T-cell (primary cell): ENCODE measurements around the gene LPAR6. TPM values are rescaled to one million over a fixed set of nuclear protein-coding genes. Genes with fewer than 3 reads are reported as not detected.

Source experiments
- ATAC-seq, 4 experiments: fragments of 200-7000 bp in 3 of 4; fragments of 150-1000 bp in 1 of 4; cut with Tn5 transposase; replicated peaks in 1 of 4; 1 replicate in 3 of 4; 2 replicates in 1 of 4; pipeline ENCODE4 v1.10.0; 2021; ENCODE audit warnings: moderate library complexity in 3 of 4, mild to moderate bottlenecking in 2 of 4, moderate number of reproducible peaks in 1 of 4
- CTCF ChIA-PET, 2 donors: fragments of 300-600 bp; sonication (Branson Sonifier 250); formaldehyde crosslinking; loops; one replicate each; lab custom pipeline; 2022; ENCODE audit warnings: antibody characterized with exemption in 2 of 2; lab: Charles Lee
- POLR2A ChIA-PET, 2 donors: fragments of 300-600 bp; sonication (Branson Sonifier 250); formaldehyde crosslinking; loops; one replicate each; lab custom pipeline; 2022; ENCODE audit warnings: antibody characterized with exemption in 2 of 2; lab: Charles Lee
- DNase-seq, 35 experiments: peaks; one replicate each; pipeline versions ENCODE4 v3.0.0 to v3.0.0-alpha.2; 2013 to 2023
- H3K27ac ChIP-seq: one replicate; pipeline ENCODE4 v1.5.1; 2013; ENCODE audit warnings: low read length
- H3K27me3 ChIP-seq, 2 experiments: replicated peaks in 1 of 2; 1 replicate in 1 of 2; 2 replicates in 1 of 2; pipeline versions ENCODE4 v1.6.1 to v1.7.0; 2013; ENCODE audit warnings: low read length in 1 of 2, mixed read lengths in 1 of 2; ENCODE audit not compliant: control insufficient read depth in 2 of 2, insufficient read depth in 2 of 2; ENCODE audit errors: extremely low read depth in 1 of 2
- H3K36me3 ChIP-seq, 2 donors: 1 replicate in 1 of 2; 2 replicates in 1 of 2; pipeline versions ENCODE4 v1.6.1 to v1.7.0; 2013; ENCODE audit warnings: low read length in 1 of 2; ENCODE audit not compliant: control insufficient read depth in 2 of 2, insufficient read depth in 1 of 2; ENCODE audit errors: extremely low read depth in 1 of 2
- H3K4me1 ChIP-seq, 2 experiments: 1 replicate in 1 of 2; 2 replicates in 1 of 2; pipeline versions ENCODE4 v1.6.1 to v1.7.0; 2013; ENCODE audit warnings: low read length in 2 of 2, mixed read lengths in 1 of 2; ENCODE audit not compliant: insufficient read depth in 2 of 2, control insufficient read depth in 1 of 2; ENCODE audit errors: extremely low read depth in 1 of 2
- H3K4me3 ChIP-seq, 2 donors: 1 replicate in 1 of 2; 2 replicates in 1 of 2; pipeline versions ENCODE4 v1.5.1 to v1.7.0; 2013; ENCODE audit warnings: mild to moderate bottlenecking in 2 of 2, low read length in 1 of 2, moderate library complexity in 1 of 2; ENCODE audit not compliant: control insufficient read depth in 1 of 2; ENCODE audit errors: extremely low read depth in 1 of 2
- H3K9me3 ChIP-seq: 2 replicates; pipeline ENCODE4 v1.7.0; 2013
- H3K27ac Mint-ChIP-seq, 2 donors: one replicate each; pipeline ENCODE4 v1.8.0; 2020 to 2021; ENCODE audit warnings: mild to moderate bottlenecking in 2 of 2, mixed read lengths in 2 of 2
- H3K27me3 Mint-ChIP-seq, 2 donors: one replicate each; pipeline ENCODE4 v1.8.0; 2021 to 2022; ENCODE audit warnings: mixed read lengths in 2 of 2
- H3K36me3 Mint-ChIP-seq: one replicate; pipeline ENCODE4 v1.8.0; 2021; ENCODE audit warnings: mixed read lengths
- H3K4me1 Mint-ChIP-seq, 3 donors: one replicate each; pipeline ENCODE4 v1.8.0; 2020 to 2022; ENCODE audit warnings: mixed read lengths in 3 of 3, mild to moderate bottlenecking in 1 of 3
- H3K4me3 Mint-ChIP-seq, 3 donors: one replicate each; pipeline ENCODE4 v1.8.0; 2020 to 2022; ENCODE audit warnings: mild to moderate bottlenecking in 3 of 3, mixed read lengths in 3 of 3, moderate library complexity in 3 of 3
- H3K9me3 Mint-ChIP-seq, 3 donors: one replicate each; pipeline ENCODE4 v1.8.0; 2020 to 2022; ENCODE audit warnings: mixed read lengths in 3 of 3
- WGBS: methylation state at CpG from one replicate; pipeline ENCODE4 v1.1.5; 2013; ENCODE audit warnings: missing lambda C conversion rate; ENCODE audit not compliant: insufficient coverage; 5-methylcytosine and 5-hydroxymethylcytosine counted together
- total RNA-seq, 35 experiments: library from RNA in 6 of 35; stranded (reverse) in 6 of 35; fragments of 120-200 nt in 1 of 35; gene quantifications; one replicate each; pipeline versions ENCODE4 v1.2.1 to v1.2.4 and lab custom pipeline; 2013 to 2026

The LPAR6 gene
- total RNA-seq, 5 donors from 2014 or later (not counting 1 experiment from before 2014, with no cell fraction given): 36.0 to 93.5 (median 62.7) TPM

DNA sequence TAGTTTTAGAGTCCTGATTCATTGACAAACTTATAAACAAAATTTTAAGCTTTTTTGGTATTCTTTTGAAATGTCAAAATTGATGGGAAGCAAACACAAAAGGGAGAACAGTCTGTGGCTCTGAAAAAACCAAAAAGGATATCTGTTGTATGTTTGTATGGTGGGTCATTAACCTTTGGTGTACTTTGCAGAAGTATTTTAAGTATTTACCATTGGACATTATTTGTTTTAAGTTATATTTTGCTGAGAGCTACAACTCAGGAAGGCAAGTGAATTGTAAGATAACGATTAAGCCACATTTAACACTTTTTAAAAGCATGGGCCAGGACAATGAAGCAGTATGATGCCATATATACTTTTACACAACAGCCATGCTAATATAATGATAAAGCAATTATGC, 15.2 kb downstream of the LPAR6 start:
- DNase-seq (no peak), ATAC-seq (no peak)
- Histone ChIP-seq H3K36me3 (peaks cover 0 to 8% of the 10 kb centered on the region in 2 donors), H3K4me3 (no peak overlapping the region), H3K27me3 (no peaks in the 10 kb centered on the region), H3K4me1 (peaks cover 8 to 12% of the 10 kb centered on the region in 2 experiments), H3K27ac (no peak overlapping the region), H3K9me3 (peaks cover 3% of the 10 kb centered on the region)
- POLR2A ChIA-PET: interaction anchor here (0.6 to 1.3 kb wide), 2 partner anchors 88 to 128 kb away, joined by 3 read pairs; no protein-coding TSS in a partner anchor
- Mint-ChIP-seq H3K4me3 (no peak overlapping the region), H3K36me3 (peaks cover 39% of the 10 kb centered on the region), H3K9me3 (peaks cover 0 to 21% (median 0%) of the 10 kb centered on the region in 3 donors), H3K27me3 (no peaks in the 10 kb centered on the region), H3K4me1 (peaks cover 29 to 51% (median 32%) of the 10 kb centered on the region in 3 donors), H3K27ac (peak overlapping the region; percentile 39 to 52)
- CTCF ChIA-PET: interaction anchor here in 1 of 2 donors (0.6 to 1.4 kb wide), 8 partner anchors 22 to 371 kb away, joined by 3 to 8 read pairs (median 5); no protein-coding TSS in a partner anchor
- no CpG with 5 or more reads among the region's 1 CpG for WGBS

- Histone ChIP-seq H3K27ac (no peak overlapping the region), H3K36me3 (peaks cover 0 to 11% of the 10 kb centered on the region in 2 donors), H3K4me1 (no peaks in the 10 kb centered on the region), H3K4me3 (no peak overlapping the region), H3K27me3 (no peaks in the 10 kb centered on the region), H3K9me3 (peaks cover 3% of the 10 kb centered on the region)
- CTCF ChIA-PET: no interaction called here
- ATAC-seq (no peak), DNase-seq (no peak)
- Mint-ChIP-seq H3K27me3 (no peaks in the 10 kb centered on the region), H3K9me3 (peaks cover 0 to 33% (median 0%) of the 10 kb centered on the region in 3 donors), H3K4me1 (peaks cover 1 to 19% (median 4%) of the 10 kb centered on the region in 3 donors), H3K27ac (no peak overlapping the region), H3K36me3 (peaks cover 71% of the 10 kb centered on the region), H3K4me3 (no peak overlapping the region)
- POLR2A ChIA-PET: no interaction called here
- 100% methylated on average over 1 of the region's 2 CpGs for WGBS
These were observed 19.2 kb downstream of the LPAR6 start for GRCh38 chr13:48393698-48394085.

- CTCF ChIA-PET: no interaction called here
- Mint-ChIP-seq H3K27ac (no peak overlapping the region), H3K36me3 (peaks cover 76% of the 10 kb centered on the region)
These were observed 19.7 kb downstream of the LPAR6 start for GRCh38 chr13:48393030-48393697.

DNA sequence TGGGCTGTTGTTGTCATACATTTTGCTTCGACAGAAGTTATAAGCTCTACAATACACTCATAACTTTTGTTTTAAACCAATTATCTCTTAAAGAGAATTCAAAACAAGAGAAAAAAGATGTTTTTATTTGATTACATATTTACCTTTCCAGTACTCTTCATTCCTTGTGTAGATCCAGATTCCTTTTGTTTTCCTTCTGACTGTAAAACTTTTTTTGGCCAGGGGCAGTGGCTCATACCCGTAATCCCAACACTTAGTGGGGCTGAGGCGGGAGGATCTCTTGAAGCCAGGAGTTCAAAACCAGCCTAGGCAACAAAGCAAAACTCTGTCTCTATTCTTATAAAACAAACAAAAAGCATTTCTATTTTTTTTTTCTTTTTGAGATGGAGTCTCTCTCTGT, 21.7 kb downstream of the LPAR6 start:
- Histone ChIP-seq H3K4me3 (no peak overlapping the region), H3K27ac (no peak overlapping the region), H3K27me3 (no peaks in the 10 kb centered on the region), H3K36me3 (peaks cover 0 to 11% of the 10 kb centered on the region in 2 donors), H3K9me3 (peaks cover 3% of the 10 kb centered on the region), H3K4me1 (no peaks in the 10 kb centered on the region)
- peaks cover 2 to 13% (median 4%) of the 10 kb centered on the region in 3 donors for H3K4me1 Mint-ChIP-seq
- WGBS: 100% methylated on average over 1 of the region's 3 CpGs
- DNase-seq (no peak), ATAC-seq (no peak)
- CTCF ChIA-PET: no interaction called here
- no peak overlapping the region for H3K4me3 Mint-ChIP-seq
- H3K27me3 Mint-ChIP-seq: no peaks in the 10 kb centered on the region
- peaks cover 76% of the 10 kb centered on the region for H3K36me3 Mint-ChIP-seq
- POLR2A ChIA-PET: interaction anchor here in 1 of 2 donors (0.7 kb wide), 1 partner anchor 24 kb away, joined by 3 read pairs; no protein-coding TSS in a partner anchor
- no peak overlapping the region for H3K27ac Mint-ChIP-seq
- H3K9me3 Mint-ChIP-seq: peaks cover 0 to 28% (median 0%) of the 10 kb centered on the region in 3 donors

More at GRCh38 chr13:48393030-48393697, 19.7 kb downstream of the LPAR6 start:
- ATAC-seq: no peak
- Histone ChIP-seq H3K27me3 (no peaks in the 10 kb centered on the region), H3K36me3 (peaks cover 0 to 11% of the 10 kb centered on the region in 2 donors), H3K4me3 (no peak overlapping the region), H3K4me1 (no peaks in the 10 kb centered on the region), H3K9me3 (peaks cover 3% of the 10 kb centered on the region), H3K27ac (no peak overlapping the region)
- WGBS: no CpG with 5 or more reads among the region's 3 CpGs
- Mint-ChIP-seq H3K4me3 (no peak overlapping the region), H3K9me3 (peaks cover 0 to 33% (median 0%) of the 10 kb centered on the region in 3 donors), H3K27me3 (no peaks in the 10 kb centered on the region), H3K4me1 (peaks cover 2 to 17% (median 4%) of the 10 kb centered on the region in 3 donors)
- POLR2A ChIA-PET: no interaction called here
- DNase-seq: no peak

DNA sequence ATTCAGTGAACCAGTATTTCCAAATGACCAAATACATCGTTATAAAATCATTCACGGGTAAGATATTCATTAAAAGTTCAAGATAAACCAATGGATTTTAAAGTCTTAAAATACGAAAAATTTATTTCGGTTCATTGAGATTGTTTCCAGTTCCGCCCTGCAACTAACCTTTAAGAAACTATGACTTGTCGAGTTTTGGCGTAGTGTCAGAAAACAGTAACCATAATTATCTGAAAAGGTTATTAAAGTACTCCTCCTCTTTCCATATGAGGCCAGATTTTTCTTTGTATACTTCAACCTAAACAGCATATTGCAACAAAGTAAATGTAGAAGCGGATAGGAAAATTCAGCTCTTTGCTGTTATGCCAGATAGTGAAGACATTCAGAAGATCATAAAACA, 26.1 kb downstream of the LPAR6 start:
- Histone ChIP-seq H3K4me1 (no peaks in the 10 kb centered on the region), H3K27me3 (no peaks in the 10 kb centered on the region), H3K4me3 (no peak overlapping the region), H3K9me3 (no peaks in the 10 kb centered on the region), H3K36me3 (peaks cover 2 to 8% of the 10 kb centered on the region in 2 donors), H3K27ac (no peak overlapping the region)
- H3K9me3 Mint-ChIP-seq: peaks cover 0 to 7% (median 0%) of the 10 kb centered on the region in 3 donors
- ChIA-PET POLR2A (no interaction called here), CTCF (interaction anchor here in 1 of 2 donors (0.7 kb wide), 1 partner anchor 193 kb away, joined by 3 read pairs; no protein-coding TSS in a partner anchor)
- H3K36me3 Mint-ChIP-seq: peaks cover 61% of the 10 kb centered on the region
- H3K27me3 Mint-ChIP-seq: no peaks in the 10 kb centered on the region
- H3K4me3 Mint-ChIP-seq: no peak overlapping the region
- WGBS: no CpG with 5 or more reads among the region's 8 CpGs
- peaks cover 0 to 14% (median 2%) of the 10 kb centered on the region in 3 donors for H3K4me1 Mint-ChIP-seq
- ATAC-seq: no peak
- H3K27ac Mint-ChIP-seq: no peak overlapping the region
- DNase-seq: no peak

- Mint-ChIP-seq H3K4me3 (no peak overlapping the region), H3K27ac (no peak overlapping the region), H3K36me3 (peaks cover 55% of the 10 kb centered on the region), H3K9me3 (no peaks in the 10 kb centered on the region), H3K27me3 (no peaks in the 10 kb centered on the region), H3K4me1 (peaks cover 0 to 11% (median 0%) of the 10 kb centered on the region in 3 donors)
- H3K4me1 ChIP-seq: no peaks in the 10 kb centered on the region
- no peaks in the 10 kb centered on the region for H3K9me3 ChIP-seq
- no peaks in the 10 kb centered on the region for H3K27me3 ChIP-seq
- no CpG with 5 or more reads among the region's 2 CpGs for WGBS
- H3K4me3 ChIP-seq: no peak overlapping the region
- ChIA-PET CTCF (no interaction called here), POLR2A (no interaction called here)
- H3K36me3 ChIP-seq: peaks cover 4 to 8% of the 10 kb centered on the region in 2 donors
- ATAC-seq (no peak), DNase-seq (no peak)
- H3K27ac ChIP-seq: no peak overlapping the region
These were observed 29.5 kb downstream of the LPAR6 start for GRCh38 chr13:48383384-48383783.
